GM12878 (cell line): ENCODE measurements around the gene FGFBP3. TPM values are rescaled to one million over a fixed set of nuclear protein-coding genes. Genes with fewer than 3 reads are reported as not detected.

ENCODE experiments used
- BCLAF1 ChIP-seq: fragments of 450-650 bp; IDR thresholded peaks from 2 replicates; pipeline ENCODE4 v1.6.1; 2017; ENCODE audit warnings: antibody characterized with exemption, mild to moderate bottlenecking, moderate library complexity
- NRF1 ChIP-seq: conservative IDR thresholded peaks from 2 replicates; pipeline ENCODE4 v1.6.1; 2011; ENCODE audit warnings: mild to moderate bottlenecking, low read depth, low read length, improper control_type of control experiment
- RB1 ChIP-seq: fragments of 450-650 bp; formaldehyde crosslinking; IDR thresholded peaks from 2 replicates; pipeline ENCODE4 v1.6.1; 2017; ENCODE audit warnings: mild to moderate bottlenecking, borderline replicate concordance
- RBBP5 ChIP-seq: fragments of 200-600 bp; sonication (generic); conservative IDR thresholded peaks from 2 replicates; pipeline ENCODE4 v1.6.1; 2016
- RFX5 ChIP-seq: IDR thresholded peaks from 2 replicates; pipeline ENCODE4 v1.6.1; 2011; ENCODE audit warnings: low read depth, low read length, improper control_type of control experiment
- RUNX3 ChIP-seq: IDR thresholded peaks from 2 replicates; pipeline ENCODE4 v1.6.1; 2012; ENCODE audit warnings: low read length, inconsistent platforms
- polyA plus RNA-seq, 11 experiments: library from polyadenylated mRNA; depleted of rRNA in 4 of 11; unstranded in 6 of 11; stranded (reverse) in 5 of 11; fragments of >200 nt; fragmentation: Nextera tagmentation in 4 of 11; fragmentation: Illumina TruSeq in 1 of 11; extraction: Ambion mirVana in 4 of 11; extraction: Trizol in 1 of 11; gene quantifications; 1 replicate in 1 of 11; 2 replicates in 10 of 11; pipeline versions ENCODE4 v1.2.1 to v1.2.3, GENCODE V29; 2011 to 2016; ENCODE audit warnings: inconsistent platforms in 2 of 11, missing spikeins in 2 of 11, low read depth in 1 of 11
- total RNA-seq, 4 experiments: library from RNA; depleted of rRNA in 3 of 4; stranded (reverse); fragments of >200 nt in 3 of 4; fragmentation: Illumina TruSeq in 1 of 4; extraction: Trizol in 1 of 4; gene quantifications; 2 replicates each; pipeline versions ENCODE4 v1.2.1 to v1.2.3, GENCODE V29; 2013 to 2021
- TF ChIP-seq, protein P1 (sequence below): fragments of 450-650 bp; formaldehyde crosslinking; IDR thresholded peaks from 2 replicates; pipeline ENCODE4 v1.4.0; 2020; ENCODE audit warnings: mild to moderate bottlenecking, moderate library complexity
- TF ChIP-seq, protein P2 (sequence below): IDR thresholded peaks from 2 replicates; pipeline ENCODE4 v1.6.1; 2011; ENCODE audit warnings: mild to moderate bottlenecking, low read depth, low read length, moderate library complexity; ENCODE audit not compliant: insufficient replicate concordance

FGFBP3 gene
- total and polyA plus RNA-seq, 10 of the 15 experiments (the other 5 are each of a cell fraction or from before 2014, with no cell fraction given): 0.08 to 1.0 (median 0.23) TPM

- TF ChIP-seq NRF1: no peak
- TF ChIP-seq, protein P1, sequence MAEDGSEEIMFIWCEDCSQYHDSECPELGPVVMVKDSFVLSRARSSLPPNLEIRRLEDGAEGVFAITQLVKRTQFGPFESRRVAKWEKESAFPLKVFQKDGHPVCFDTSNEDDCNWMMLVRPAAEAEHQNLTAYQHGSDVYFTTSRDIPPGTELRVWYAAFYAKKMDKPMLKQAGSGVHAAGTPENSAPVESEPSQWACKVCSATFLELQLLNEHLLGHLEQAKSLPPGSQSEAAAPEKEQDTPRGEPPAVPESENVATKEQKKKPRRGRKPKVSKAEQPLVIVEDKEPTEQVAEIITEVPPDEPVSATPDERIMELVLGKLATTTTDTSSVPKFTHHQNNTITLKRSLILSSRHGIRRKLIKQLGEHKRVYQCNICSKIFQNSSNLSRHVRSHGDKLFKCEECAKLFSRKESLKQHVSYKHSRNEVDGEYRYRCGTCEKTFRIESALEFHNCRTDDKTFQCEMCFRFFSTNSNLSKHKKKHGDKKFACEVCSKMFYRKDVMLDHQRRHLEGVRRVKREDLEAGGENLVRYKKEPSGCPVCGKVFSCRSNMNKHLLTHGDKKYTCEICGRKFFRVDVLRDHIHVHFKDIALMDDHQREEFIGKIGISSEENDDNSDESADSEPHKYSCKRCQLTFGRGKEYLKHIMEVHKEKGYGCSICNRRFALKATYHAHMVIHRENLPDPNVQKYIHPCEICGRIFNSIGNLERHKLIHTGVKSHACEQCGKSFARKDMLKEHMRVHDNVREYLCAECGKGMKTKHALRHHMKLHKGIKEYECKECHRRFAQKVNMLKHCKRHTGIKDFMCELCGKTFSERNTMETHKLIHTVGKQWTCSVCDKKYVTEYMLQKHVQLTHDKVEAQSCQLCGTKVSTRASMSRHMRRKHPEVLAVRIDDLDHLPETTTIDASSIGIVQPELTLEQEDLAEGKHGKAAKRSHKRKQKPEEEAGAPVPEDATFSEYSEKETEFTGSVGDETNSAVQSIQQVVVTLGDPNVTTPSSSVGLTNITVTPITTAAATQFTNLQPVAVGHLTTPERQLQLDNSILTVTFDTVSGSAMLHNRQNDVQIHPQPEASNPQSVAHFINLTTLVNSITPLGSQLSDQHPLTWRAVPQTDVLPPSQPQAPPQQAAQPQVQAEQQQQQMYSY: no peak
- TF ChIP-seq RFX5: no peak
- no peak for TF ChIP-seq BCLAF1
- no peak for TF ChIP-seq RBBP5
- no peak for TF ChIP-seq RB1
- no peak for TF ChIP-seq RUNX3
- TF ChIP-seq, protein P2, sequence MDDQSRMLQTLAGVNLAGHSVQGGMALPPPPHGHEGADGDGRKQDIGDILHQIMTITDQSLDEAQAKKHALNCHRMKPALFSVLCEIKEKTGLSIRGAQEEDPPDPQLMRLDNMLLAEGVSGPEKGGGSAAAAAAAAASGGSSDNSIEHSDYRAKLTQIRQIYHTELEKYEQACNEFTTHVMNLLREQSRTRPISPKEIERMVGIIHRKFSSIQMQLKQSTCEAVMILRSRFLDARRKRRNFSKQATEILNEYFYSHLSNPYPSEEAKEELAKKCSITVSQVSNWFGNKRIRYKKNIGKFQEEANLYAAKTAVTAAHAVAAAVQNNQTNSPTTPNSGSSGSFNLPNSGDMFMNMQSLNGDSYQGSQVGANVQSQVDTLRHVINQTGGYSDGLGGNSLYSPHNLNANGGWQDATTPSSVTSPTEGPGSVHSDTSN: no peak
These were observed 45.2 kb downstream of the FGFBP3 start (continued) for GRCh38 chr10:91864099-91864498.
